Astrocyte (in vitro differentiated cells and primary cell): Measurements from ENCODE around the gene ATXN7L1. TPM values are rescaled to one million over a fixed set of nuclear protein-coding genes. Genes with fewer than 3 reads are reported as not detected.

Experiments
- DNase-seq: peaks from one replicate; pipeline ENCODE4 v3.0.0-alpha.2; 2010; ENCODE audit warnings: low read depth
- FAIRE-seq: peaks from 2 replicates; lab custom pipeline; 2011; peaks lifted over from hg19 to GRCh38; lab: Jason Lieb, UNC
- H2AFZ ChIP-seq: 2 replicates; pipeline ENCODE4 v1.6.0; 2012; ENCODE audit warnings: low read depth, low read length, inconsistent platforms
- H3K27ac ChIP-seq: 2 replicates; pipeline ENCODE4 v1.5.1; 2011; ENCODE audit warnings: low read depth, low read length, inconsistent platforms
- H3K27me3 ChIP-seq: 2 replicates; pipeline ENCODE4 v1.6.0; 2011; ENCODE audit warnings: low read length, inconsistent platforms; ENCODE audit not compliant: insufficient read depth
- H3K36me3 ChIP-seq: 2 replicates; pipeline ENCODE4 v1.5.1; 2011; ENCODE audit warnings: low read length, inconsistent platforms; ENCODE audit not compliant: insufficient read depth
- H3K4me1 ChIP-seq: 2 replicates; pipeline ENCODE4 v1.5.1; 2011; ENCODE audit warnings: low read length, inconsistent platforms; ENCODE audit not compliant: insufficient read depth
- H3K4me2 ChIP-seq: 2 replicates; pipeline ENCODE4 v1.6.0; 2012; ENCODE audit warnings: low read length, inconsistent platforms
- H3K4me3 ChIP-seq: 2 replicates; pipeline ENCODE4 v1.5.1; 2011; ENCODE audit warnings: low read depth, mild to moderate bottlenecking, low read length, inconsistent platforms; ENCODE audit not compliant: insufficient read depth
- H3K79me2 ChIP-seq: 2 replicates; pipeline ENCODE4 v1.6.0; 2012; ENCODE audit warnings: mild to moderate bottlenecking, low read length, inconsistent platforms; ENCODE audit not compliant: insufficient read depth
- H3K9ac ChIP-seq: 2 replicates; pipeline ENCODE4 v1.6.0; 2012; ENCODE audit warnings: mild to moderate bottlenecking, low read length, inconsistent platforms
- H3K9me3 ChIP-seq: 2 replicates; pipeline ENCODE4 v1.5.1; 2012; ENCODE audit warnings: low read depth, mild to moderate bottlenecking, low read length, inconsistent platforms; ENCODE audit not compliant: insufficient read depth
- H4K20me1 ChIP-seq: 2 replicates; pipeline ENCODE4 v1.6.0; 2012; ENCODE audit warnings: low read length, inconsistent platforms; ENCODE audit not compliant: insufficient read depth
- H3K27ac Mint-ChIP-seq: one replicate; pipeline ENCODE4 v1.8.0; 2021; ENCODE audit warnings: mild to moderate bottlenecking, mixed read lengths; ENCODE audit not compliant: unreplicated experiment
- H3K27me3 Mint-ChIP-seq: one replicate; pipeline ENCODE4 v1.8.0; 2021; ENCODE audit warnings: low read depth, mixed read lengths; ENCODE audit not compliant: unreplicated experiment
- H3K36me3 Mint-ChIP-seq: one replicate; pipeline ENCODE4 v1.8.0; 2021; ENCODE audit warnings: low read depth, mixed read lengths; ENCODE audit not compliant: unreplicated experiment
- H3K4me1 Mint-ChIP-seq: one replicate; pipeline ENCODE4 v1.8.0; 2021; ENCODE audit warnings: low read depth, mixed read lengths; ENCODE audit not compliant: unreplicated experiment
- H3K4me3 Mint-ChIP-seq: one replicate; pipeline ENCODE4 v1.8.0; 2021; ENCODE audit warnings: mild to moderate bottlenecking, moderate library complexity, mixed read lengths; ENCODE audit not compliant: unreplicated experiment
- H3K9me3 Mint-ChIP-seq: one replicate; pipeline ENCODE4 v1.8.0; 2021; ENCODE audit warnings: mild to moderate bottlenecking, mixed read lengths; ENCODE audit not compliant: unreplicated experiment
- EZH2 ChIP-seq: IDR thresholded peaks from 2 replicates; pipeline ENCODE4 v1.6.1; 2012; ENCODE audit warnings: mild to moderate bottlenecking, low read length, inconsistent platforms; ENCODE audit not compliant: insufficient read depth
- total RNA-seq: library from RNA; stranded (reverse); gene quantifications from 2 replicates; pipeline ENCODE4 v1.2.1, GENCODE V29; 2021
- TF ChIP-seq, protein P1 (sequence below): IDR thresholded peaks from 2 replicates; pipeline ENCODE4 v1.5.1; 2011; ENCODE audit warnings: low read depth, mild to moderate bottlenecking, inconsistent platforms, low read length, moderate library complexity; ENCODE audit not compliant: insufficient read depth

ATXN7L1 gene
- total RNA-seq, 1 donor from 2014 or later = 7.6 TPM

DNA sequence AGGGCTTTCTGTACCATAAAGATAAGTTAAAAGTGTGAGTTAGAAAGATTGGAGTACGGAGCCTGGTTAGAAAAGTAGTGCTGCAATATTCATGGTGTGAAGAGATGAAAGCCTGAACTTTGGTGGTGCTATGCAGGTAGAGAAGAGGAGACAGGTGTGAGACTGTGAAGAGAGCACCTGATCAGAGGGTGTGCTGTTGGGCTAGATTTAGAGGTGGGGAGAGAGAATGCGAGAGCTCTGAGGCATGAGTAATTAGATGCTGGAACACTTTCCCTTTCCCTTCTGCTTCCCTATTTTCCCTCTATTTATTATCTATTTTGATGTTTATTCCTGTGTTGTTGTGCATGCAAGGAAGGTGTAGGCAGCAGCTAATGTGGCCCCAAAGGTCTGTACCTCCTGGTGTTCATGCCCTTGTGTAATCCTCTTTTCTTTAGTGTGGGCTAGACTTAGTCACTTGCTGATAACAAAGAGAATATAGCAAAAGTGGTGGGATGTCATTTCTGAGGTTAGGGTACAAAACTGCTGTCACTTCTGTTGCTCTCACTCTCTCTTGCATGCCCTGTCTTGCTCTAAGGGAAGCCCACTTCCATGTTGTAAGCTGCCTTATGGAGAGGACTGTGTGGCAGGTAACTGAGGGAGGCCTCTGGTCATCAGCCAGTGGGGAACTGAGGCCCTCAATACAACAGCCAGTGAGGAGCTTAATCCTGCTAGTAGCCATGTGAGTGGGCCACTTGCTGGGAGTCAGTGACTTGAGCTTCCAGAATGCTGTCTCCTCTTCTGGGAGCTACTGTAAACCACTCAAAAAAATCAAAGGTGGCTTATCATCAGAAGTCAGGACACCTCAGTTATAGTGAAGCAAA lies 2.6 kb upstream of the ATXN7L1 start:
- Histone ChIP-seq H3K9ac (no peak overlapping the region), H4K20me1 (peaks cover 5% of the 10 kb centered on the region), H3K4me1 (peaks cover 17% of the 10 kb centered on the region), H3K36me3 (no peaks in the 10 kb centered on the region), H3K4me3 (no peak overlapping the region), H3K27me3 (peaks cover 5% of the 10 kb centered on the region), H3K79me2 (peaks cover 3% of the 10 kb centered on the region), H3K27ac (no peak overlapping the region), H3K9me3 (no peaks in the 10 kb centered on the region), H3K4me2 (no peak overlapping the region), H2AFZ (no peak overlapping the region)
- FAIRE-seq (no peak), DNase-seq (no peak)
- Mint-ChIP-seq H3K9me3 (no peaks in the 10 kb centered on the region), H3K27me3 (no peaks in the 10 kb centered on the region), H3K4me3 (no peak overlapping the region), H3K4me1 (peaks cover 2% of the 10 kb centered on the region), H3K36me3 (peaks cover 3% of the 10 kb centered on the region), H3K27ac (no peak overlapping the region)
- TF ChIP-seq EZH2 = no peak
- TF ChIP-seq, protein P1, sequence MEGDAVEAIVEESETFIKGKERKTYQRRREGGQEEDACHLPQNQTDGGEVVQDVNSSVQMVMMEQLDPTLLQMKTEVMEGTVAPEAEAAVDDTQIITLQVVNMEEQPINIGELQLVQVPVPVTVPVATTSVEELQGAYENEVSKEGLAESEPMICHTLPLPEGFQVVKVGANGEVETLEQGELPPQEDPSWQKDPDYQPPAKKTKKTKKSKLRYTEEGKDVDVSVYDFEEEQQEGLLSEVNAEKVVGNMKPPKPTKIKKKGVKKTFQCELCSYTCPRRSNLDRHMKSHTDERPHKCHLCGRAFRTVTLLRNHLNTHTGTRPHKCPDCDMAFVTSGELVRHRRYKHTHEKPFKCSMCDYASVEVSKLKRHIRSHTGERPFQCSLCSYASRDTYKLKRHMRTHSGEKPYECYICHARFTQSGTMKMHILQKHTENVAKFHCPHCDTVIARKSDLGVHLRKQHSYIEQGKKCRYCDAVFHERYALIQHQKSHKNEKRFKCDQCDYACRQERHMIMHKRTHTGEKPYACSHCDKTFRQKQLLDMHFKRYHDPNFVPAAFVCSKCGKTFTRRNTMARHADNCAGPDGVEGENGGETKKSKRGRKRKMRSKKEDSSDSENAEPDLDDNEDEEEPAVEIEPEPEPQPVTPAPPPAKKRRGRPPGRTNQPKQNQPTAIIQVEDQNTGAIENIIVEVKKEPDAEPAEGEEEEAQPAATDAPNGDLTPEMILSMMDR = no peak

DNA sequence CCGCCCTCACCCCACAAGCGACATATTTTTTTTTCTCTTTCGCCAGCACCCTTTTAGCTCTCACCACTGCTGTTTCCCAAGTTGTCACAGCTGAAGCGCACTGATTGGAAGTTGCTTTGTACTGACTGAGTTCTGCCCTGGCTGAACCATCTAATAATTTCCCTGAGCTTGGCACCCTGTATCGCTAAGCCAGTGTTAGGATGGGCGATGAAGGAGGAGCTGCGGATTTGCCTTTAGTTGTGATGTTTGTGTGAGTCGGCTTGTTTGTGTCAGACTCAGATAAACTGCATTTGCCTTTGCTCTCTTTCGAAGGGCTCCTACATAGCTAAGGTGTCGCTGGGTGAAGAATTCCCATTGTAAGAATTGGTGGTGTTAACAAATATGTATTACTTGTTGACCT lies 1.3 kb upstream of the ATXN7L1 start:
- Histone ChIP-seq H4K20me1 (peaks cover 5% of the 10 kb centered on the region), H3K27me3 (peaks cover 5% of the 10 kb centered on the region), H3K9ac (peak overlapping the region; percentile 72), H3K4me2 (peak overlapping the region; percentile 99), H3K36me3 (no peaks in the 10 kb centered on the region), H3K4me1 (peaks cover 17% of the 10 kb centered on the region), H3K27ac (no peak overlapping the region), H3K9me3 (no peaks in the 10 kb centered on the region), H2AFZ (peak overlapping the region; percentile 95), H3K79me2 (peaks cover 3% of the 10 kb centered on the region), H3K4me3 (peak overlapping the region; percentile 65)
- Mint-ChIP-seq H3K36me3 (peaks cover 5% of the 10 kb centered on the region), H3K27me3 (no peaks in the 10 kb centered on the region), H3K27ac (peak overlapping the region; percentile 4), H3K9me3 (no peaks in the 10 kb centered on the region), H3K4me3 (peak overlapping the region; percentile 90), H3K4me1 (peaks cover 2% of the 10 kb centered on the region)
- no peak for DNase-seq
- FAIRE-seq = no peak
- TF ChIP-seq, protein P1 = no peak
- no peak for TF ChIP-seq EZH2
